Omental fat pad (tissue), 4 donors: ENCODE results near the gene ARID3C. TPM values are rescaled to one million over a fixed set of nuclear protein-coding genes. Genes with fewer than 3 reads are reported as not detected.

ENCODE experiments used
- ATAC-seq: fragments of 150-250 bp; one replicate; pipeline ENCODE4 v1.9.1; 2016; ENCODE audit warnings: mild to moderate bottlenecking, moderate library complexity; ENCODE audit not compliant: low FRiP score
- DNase-seq: peaks from one replicate; pipeline ENCODE4 v3.0.0-alpha.2; 2019; ENCODE audit warnings: low spot score
- total RNA-seq, 4 donors: library from RNA; depleted of rRNA; stranded (reverse); fragments of >200 nt; gene quantifications; one replicate each; pipeline ENCODE4 v1.1.0, GENCODE V29; 2016
- TF ChIP-seq, protein P1 (sequence below), 3 donors: fragments of 450-650 bp; IDR thresholded peaks; one replicate each; pipeline ENCODE4 v1.5.1; 2016 to 2017; ENCODE audit warnings: antibody characterized with exemption in 3 of 3, mild to moderate bottlenecking in 3 of 3, moderate library complexity in 2 of 3

ARID3C gene
- total RNA-seq, 4 donors from 2014 or later: not detected

DNA sequence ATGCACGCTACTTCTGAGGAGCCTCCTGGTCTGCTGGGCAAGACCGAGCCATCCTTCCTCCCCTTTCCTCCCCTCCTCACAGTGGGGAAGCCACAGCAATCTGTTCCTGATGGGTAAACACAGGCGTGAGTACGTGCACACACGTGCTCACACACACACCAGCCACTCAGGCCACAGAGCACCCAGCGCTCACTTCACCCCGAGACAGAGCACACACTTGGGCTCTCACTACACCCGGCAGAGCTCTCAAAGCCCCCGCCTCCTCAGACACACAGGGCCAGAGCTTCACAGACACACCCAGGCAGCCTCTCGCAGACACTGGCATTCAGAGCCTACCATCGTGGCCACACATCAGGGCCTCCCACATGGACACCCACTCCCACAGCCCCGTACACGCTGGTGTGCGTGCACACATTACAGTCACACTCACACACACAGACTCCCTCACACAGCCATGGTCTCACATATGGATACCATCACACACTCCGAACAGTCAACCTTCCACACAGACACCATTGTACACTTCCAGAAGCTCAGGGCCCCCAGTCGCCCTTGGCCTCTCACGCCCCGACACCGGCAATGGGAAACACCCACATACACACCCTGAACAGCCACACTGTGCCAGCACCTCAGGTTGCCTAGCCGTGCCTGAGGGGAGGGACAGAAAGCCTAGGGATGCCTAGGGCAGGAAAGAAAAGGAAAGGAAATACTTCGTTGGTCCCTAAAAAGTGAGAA, 52.8 kb downstream of the ARID3C start:
- TF ChIP-seq, protein P1, sequence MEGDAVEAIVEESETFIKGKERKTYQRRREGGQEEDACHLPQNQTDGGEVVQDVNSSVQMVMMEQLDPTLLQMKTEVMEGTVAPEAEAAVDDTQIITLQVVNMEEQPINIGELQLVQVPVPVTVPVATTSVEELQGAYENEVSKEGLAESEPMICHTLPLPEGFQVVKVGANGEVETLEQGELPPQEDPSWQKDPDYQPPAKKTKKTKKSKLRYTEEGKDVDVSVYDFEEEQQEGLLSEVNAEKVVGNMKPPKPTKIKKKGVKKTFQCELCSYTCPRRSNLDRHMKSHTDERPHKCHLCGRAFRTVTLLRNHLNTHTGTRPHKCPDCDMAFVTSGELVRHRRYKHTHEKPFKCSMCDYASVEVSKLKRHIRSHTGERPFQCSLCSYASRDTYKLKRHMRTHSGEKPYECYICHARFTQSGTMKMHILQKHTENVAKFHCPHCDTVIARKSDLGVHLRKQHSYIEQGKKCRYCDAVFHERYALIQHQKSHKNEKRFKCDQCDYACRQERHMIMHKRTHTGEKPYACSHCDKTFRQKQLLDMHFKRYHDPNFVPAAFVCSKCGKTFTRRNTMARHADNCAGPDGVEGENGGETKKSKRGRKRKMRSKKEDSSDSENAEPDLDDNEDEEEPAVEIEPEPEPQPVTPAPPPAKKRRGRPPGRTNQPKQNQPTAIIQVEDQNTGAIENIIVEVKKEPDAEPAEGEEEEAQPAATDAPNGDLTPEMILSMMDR (IDR thresholded peaks at IDR 0.05): no peak
- DNase-seq (no peak), ATAC-seq (no peak)

DNA sequence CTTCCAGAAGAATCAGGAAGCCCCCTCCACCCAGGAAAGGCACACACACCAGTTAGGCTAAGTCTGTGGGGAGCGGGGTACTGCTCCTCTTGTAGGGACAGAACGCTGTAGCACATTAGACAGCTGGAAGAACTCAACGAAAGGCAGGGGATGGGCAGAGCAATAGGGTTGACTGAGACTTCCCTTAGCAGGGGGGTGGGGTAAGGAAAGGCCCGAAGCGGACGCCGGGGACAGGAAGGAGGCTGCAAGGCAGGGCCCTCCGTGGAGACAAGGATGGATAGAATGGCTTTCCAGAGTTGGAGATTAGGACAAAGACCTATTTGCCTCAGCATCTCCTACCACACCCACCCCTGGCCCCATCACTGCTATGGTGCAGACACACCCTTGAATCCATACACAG, 53.6 kb downstream of the ARID3C start:
- DNase-seq (no peak), ATAC-seq (no peak)
- TF ChIP-seq, protein P1 (IDR thresholded peaks at IDR 0.05): no peak

DNA sequence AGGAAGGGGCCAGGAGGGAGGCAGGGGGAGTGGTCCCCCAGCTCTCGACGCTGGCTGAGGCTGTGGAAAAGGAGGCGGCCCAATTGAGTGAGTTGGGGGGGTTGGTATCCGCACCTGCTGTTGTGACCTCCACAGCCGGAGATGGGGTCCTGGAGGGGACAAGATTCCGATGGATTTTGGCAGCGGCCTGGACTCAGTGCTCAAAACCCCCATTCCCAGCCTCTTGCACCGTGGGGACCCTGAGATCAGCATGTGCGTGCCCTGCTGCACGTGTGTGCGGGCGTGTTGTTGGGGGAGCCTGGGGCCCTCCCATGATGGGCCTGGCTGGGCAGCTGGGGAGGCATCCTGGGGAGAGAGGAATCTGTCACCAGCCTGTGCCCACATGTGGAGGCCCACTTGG, 54.3 kb downstream of the ARID3C start:
- TF ChIP-seq, protein P1 (IDR thresholded peaks at IDR 0.05): no peak
- ATAC-seq: no peak
- DNase-seq: no peak

DNA sequence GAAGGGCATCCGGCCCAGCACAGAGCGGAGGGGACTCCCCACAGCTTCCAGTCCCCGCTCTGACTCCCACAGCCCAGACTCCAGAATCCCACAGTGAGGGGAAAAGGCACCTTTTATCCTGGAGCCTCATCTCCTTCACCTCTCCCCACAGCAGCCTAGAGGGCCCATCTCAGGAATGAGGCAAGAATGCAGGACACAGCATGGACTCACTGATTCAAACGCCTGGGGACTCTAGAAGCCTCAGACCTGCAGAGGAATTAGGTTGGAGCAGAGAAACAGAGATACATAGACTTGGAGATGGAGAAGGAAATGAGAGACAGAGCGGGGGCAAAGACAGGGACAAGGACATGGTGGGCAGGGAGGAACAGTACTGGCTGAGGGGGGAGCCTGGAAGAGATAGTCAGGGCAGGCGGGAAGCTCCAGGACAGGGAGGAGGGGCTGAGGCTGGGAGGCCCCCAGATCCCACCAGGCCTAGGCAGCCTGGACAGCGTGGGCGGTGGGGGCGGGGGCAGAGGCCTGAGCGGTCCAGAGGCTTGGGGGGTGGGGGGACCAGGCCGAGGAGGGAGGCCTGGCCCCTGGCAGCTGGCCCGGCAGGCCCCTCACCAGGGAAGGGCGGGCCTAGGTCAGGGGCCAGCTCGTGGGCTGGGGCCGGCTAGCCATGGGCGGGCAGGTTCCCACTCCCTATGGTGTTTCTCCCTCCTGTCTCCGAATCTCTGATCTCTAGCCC, 55.1 kb downstream of the ARID3C start:
- TF ChIP-seq, protein P1 (IDR thresholded peaks at IDR 0.05): no peak
- ATAC-seq (no peak), DNase-seq (no peak)

DNA sequence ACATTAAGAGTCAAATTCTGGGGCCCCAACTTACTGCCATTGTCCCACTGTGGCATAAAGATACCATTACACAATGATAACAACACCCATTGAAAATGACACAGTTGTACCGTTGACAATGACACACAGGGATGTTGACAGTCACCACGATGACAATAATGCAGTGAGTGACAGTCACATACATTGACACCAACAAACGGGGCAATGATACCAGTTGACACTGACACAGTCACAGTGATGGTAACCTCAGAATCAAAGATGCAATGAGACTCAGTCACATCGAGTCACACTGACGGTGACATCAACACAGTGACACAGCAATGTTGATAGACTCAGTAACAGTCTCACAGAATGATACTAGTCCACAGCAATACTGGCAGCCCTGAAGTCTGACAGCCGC, 56.2 kb downstream of the ARID3C start:
- ATAC-seq (no peak), DNase-seq (no peak)
- TF ChIP-seq, protein P1 (IDR thresholded peaks at IDR 0.05): no peak

DNA sequence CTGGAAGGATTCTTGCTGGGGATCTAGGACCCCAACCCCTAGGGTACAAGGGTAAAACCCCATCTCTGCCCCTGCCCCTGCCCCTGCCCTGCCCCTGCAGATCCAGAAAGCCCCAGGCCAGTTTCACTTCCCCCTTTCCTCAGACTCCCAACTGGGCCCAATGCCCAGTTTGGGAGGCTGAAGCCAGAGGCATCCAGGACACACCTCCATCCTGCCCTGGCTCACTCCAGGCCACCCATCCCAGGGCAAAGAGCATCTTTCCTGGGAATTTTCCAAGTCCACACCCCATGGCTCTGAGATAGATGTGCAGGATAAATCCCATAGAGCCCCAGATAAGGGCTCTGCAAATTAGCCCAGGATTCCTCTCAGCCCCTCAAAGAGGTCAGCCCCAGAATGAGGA, 56.8 kb downstream of the ARID3C start:
- TF ChIP-seq, protein P1 (IDR thresholded peaks at IDR 0.05): no peak
- ATAC-seq: no peak
- no peak for DNase-seq

DNA sequence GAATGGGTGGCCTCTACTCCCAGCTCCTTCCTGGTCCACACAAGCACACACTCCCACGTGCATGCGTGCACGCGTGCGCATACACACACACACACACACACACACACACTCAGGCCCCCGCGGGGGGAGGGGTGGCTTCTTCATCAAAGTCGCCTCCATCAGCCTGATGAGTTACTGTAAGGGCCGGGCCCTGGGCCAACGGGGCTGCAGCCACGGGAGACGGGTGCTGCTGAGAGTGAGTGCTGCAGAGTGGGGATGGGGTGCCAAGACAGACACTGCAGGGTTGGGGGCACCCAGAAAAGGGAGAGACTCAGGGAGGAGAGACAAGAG, 57.4 kb downstream of the ARID3C start:
- ATAC-seq (peak; percentile 22), DNase-seq (no peak)
- TF ChIP-seq, protein P1 (IDR thresholded peaks at IDR 0.05): no peak
